GM18870 (cell line): Measurements from ENCODE around the gene C16orf82.

Source experiments
- ATAC-seq: cut with Tn5 transposase; IDR thresholded peaks from one replicate; pipeline ENCODE4 v1.9.1; 2021; ENCODE audit warnings: moderate library complexity; ENCODE audit not compliant: unreplicated experiment

Gene C16orf82

GRCh38 chr16:27066668-27067537 lies at the start of gene C16orf82:
C16orf82 (plus strand) TSS chr16:27066927.
- ATAC-seq: no peak

GRCh38 chr16:27020031-27020430 lies 46.7 kb upstream of the C16orf82 start:
- ATAC-seq: no peak

GRCh38 chr16:27024010-27024409 lies 42.7 kb upstream of the C16orf82 start:
- ATAC-seq: no peak

- ATAC-seq: no peak
These were observed 41.1 kb upstream of the C16orf82 start for GRCh38 chr16:27025581-27025980.

GRCh38 chr16:27027971-27028370 lies 38.8 kb upstream of the C16orf82 start:
- ATAC-seq: no peak

GRCh38 chr16:27028591-27029110 lies 38.1 kb upstream of the C16orf82 start:
- ATAC-seq: no peak

GRCh38 chr16:27029525-27029924 lies 37.2 kb upstream of the C16orf82 start:
- ATAC-seq: no peak

- no peak for ATAC-seq
These were observed 33.3 kb upstream of the C16orf82 start for GRCh38 chr16:27033281-27033979.

- no peak for ATAC-seq
These were observed 26.0 kb upstream of the C16orf82 start for GRCh38 chr16:27040732-27041131.

- ATAC-seq: no peak
These were observed 19.7 kb upstream of the C16orf82 start for GRCh38 chr16:27046958-27047518.

GRCh38 chr16:27048316-27048715 lies 18.4 kb upstream of the C16orf82 start:
- no peak for ATAC-seq

GRCh38 chr16:27049117-27049516 lies 17.6 kb upstream of the C16orf82 start:
- no peak for ATAC-seq

- ATAC-seq: no peak
These were observed 14.7 kb upstream of the C16orf82 start for GRCh38 chr16:27052007-27052406.

GRCh38 chr16:27053996-27054395 lies 12.7 kb upstream of the C16orf82 start:
- no peak for ATAC-seq

GRCh38 chr16:27058299-27058698 lies 8.4 kb upstream of the C16orf82 start:
- ATAC-seq: no peak

- ATAC-seq: no peak
These were observed 4.0 kb downstream of the C16orf82 start for GRCh38 chr16:27070776-27071175.

GRCh38 chr16:27073733-27074132 lies 7.0 kb downstream of the C16orf82 start:
- ATAC-seq: no peak

GRCh38 chr16:27080895-27081294 lies 14.2 kb downstream of the C16orf82 start:
- no peak for ATAC-seq

- ATAC-seq: no peak
These were observed 17.1 kb downstream of the C16orf82 start for GRCh38 chr16:27083861-27084261.

- ATAC-seq: no peak
These were observed 17.7 kb downstream of the C16orf82 start for GRCh38 chr16:27084307-27085028.

- no peak for ATAC-seq
These were observed 18.5 kb downstream of the C16orf82 start for GRCh38 chr16:27085182-27085581.
